Stimulated activated CD4-positive, alpha-beta T cell treated with anti-CD3 and anti-CD28 coated beads, Interleukin-12 subunit alpha, Interleukin-12 subunit beta, amount 100 ng/mL, for 24 hours (primary cell): ENCODE results near the gene EML6.
A peak's percentile ranks its signal among the peaks of the same experiment; 100 is the strongest.
"Not testable (repeated sequence)": the region's sequence is repeated elsewhere in the genome, so short reads cannot be mapped to it uniquely, and the experiment has no call there.

Source experiments
- DNase-seq, 2 experiments: peaks; one replicate each; pipeline ENCODE4 v3.0.0-alpha.2; 2020; ENCODE audit warnings: low read depth in 2 of 2

Gene EML6

DNA sequence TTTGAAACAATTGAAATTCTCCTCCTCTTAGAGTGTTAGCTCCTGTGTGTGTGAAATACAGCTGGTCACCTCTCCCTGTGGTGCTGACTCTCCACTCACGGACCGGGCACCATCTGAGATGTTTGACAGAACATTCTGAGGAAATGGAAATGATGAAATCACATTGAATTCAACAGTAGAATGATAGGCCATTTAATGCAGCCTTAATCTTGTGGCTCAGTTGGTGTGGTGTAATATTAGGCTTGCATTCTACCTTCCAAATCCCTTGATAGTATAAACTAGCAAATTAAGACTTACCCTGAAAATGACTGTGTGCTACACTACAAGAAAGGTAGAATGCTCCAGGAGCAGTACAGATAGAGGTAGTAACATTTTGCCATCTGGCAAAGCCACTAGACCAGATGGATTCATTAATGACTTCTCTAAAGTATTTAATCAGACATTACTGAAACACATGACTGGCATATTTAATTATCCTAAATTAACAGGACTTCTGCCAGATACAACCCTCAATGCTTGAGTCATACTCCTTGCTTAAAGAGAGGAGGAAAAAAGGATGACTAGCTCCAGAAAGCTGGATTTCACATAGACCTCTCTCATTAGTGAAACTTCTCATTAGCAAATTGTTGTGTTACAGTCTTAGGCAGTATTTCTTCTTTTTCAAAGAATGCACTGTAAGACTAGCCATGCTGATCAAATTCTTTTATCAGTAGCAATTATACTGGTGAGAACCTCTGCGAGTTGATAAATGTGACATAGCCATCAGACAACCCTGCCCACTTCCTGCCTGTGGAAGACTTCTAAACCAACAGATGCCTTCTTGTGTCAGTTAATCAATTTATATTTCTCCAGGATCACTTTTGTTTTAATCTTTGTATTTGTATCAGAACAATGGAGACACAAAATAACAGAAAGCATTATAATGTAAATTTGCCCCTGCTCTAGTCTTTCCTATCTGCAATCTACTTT is 80.6 kb downstream of the EML6 start:
- DNase-seq: no peak

- no peak for DNase-seq
Measured at GRCh38 chr2:54805255-54805654, 81.8 kb downstream of the EML6 start.

- no peak for DNase-seq
Measured at GRCh38 chr2:54806975-54807374, 83.5 kb downstream of the EML6 start.

- DNase-seq: no peak
Measured at GRCh38 chr2:54808661-54809060, 85.2 kb downstream of the EML6 start.

GRCh38 chr2:54809819-54810218 is 86.4 kb downstream of the EML6 start:
- DNase-seq: no peak

DNA sequence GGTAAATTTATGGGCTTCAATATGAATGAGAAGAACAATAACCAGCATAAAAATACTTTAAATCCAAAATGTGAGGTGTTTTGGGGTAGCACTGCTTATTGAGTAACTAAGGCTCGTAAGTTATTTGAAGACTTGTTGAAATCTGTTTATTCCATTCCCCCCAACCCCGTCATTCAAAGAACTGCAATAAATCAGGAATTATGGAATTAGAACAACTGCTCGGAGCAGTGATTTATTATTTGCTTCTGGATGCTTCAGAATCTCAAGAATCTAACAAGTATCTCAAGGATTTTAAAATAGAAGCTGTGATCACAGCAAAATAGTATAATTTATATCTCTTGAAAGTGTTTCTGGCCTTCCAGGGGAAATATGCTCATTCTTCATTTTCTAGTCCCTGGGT is 86.8 kb downstream of the EML6 start:
- no peak for DNase-seq

DNA sequence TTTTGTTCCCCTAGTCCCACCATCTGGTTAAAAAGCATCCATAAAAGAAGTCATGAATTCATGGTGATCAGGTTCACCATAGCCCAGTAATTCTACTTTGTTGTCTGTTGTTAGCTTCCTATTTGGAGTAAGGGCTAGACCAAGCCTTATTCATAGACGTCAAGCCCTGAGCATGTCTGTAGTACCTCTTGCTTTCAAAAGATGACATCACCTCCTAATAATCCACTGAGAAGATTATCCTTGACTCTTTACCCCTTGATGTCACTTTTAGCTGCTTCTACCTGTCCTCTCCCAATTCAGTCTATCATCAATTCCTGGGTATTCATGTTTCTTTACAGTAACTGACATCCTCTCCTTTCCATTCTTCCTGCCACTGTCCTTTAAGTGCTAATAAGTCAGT is 90.1 kb downstream of the EML6 start:
- no peak for DNase-seq

DNA sequence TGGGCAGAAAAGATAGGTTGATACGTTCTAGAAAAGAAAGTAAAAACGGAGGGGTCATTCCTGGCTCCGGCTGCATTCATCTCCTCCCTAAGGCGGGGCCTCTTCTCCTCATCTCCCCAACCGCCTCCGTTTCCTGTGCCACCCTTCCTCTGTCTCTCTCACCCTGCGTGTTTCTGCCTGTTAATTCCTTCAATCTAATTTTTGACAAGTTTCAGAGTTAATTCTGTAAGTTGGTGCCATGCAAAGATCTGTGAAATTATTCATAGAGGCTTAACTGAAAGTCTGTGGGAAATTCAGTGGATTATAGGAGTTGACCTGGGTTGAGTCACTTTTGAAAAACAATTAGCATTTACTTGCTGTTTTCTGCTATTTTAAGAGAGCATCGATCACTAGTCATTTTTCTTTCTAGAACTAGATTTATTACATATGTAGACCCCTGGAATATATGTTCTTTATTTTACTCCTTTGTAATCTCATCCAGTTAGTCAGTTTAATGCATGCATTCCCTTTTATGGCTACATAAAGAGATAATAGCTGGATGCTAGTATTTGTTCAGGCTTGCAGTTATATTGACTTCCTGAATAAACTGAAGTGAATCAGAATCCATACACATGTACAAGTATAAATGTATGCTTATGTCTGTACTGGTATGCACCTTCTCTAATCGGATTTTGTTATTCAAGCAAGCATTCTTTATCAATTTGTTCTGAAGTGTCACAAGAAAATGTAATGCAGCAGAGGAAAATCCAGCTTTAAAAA is 91.1 kb downstream of the EML6 start:
- DNase-seq: no peak

GRCh38 chr2:54815148-54815539 is 91.7 kb downstream of the EML6 start:
- no peak for DNase-seq

DNA sequence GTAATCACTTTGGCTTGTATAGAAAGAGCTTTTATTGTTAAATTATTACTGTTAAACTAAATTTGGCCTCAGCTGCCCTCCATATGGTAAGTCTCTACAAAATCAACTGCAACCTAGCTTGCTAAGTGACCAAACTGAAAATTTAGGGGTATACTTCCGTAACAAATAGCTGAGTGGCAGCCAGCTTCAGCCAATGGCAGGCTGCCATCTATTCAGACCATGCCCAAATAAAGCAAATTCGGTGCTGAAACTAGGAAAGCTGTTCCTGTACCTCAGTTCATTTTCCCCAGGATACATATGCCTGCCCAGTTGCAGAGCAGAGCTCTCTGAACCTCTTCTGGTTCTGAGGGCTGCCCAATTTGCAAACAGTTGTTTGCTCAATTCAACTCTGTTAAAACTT is 94.8 kb downstream of the EML6 start:
- no peak for DNase-seq

DNA sequence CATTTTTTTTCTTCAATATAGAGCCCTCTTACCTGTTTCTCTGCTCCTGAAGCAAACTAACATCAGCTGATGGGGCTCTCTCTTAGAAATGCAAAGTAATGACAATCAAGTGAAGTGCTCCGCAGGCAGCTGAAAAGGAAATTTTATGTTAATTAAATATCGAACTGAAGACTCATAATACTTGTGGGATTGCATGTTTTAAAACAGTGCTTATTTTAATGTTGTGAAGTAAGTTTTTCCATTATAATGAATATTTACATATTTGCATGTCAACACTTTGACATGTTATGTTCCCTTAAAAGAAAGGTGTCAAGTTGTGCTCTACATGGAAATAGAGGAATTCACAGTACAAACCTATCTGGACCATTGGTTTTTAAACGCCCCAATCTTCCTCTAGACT is 97.1 kb downstream of the EML6 start:
- no peak for DNase-seq

GRCh38 chr2:54824567-54824966 is 101.1 kb downstream of the EML6 start:
- DNase-seq: no peak

DNA sequence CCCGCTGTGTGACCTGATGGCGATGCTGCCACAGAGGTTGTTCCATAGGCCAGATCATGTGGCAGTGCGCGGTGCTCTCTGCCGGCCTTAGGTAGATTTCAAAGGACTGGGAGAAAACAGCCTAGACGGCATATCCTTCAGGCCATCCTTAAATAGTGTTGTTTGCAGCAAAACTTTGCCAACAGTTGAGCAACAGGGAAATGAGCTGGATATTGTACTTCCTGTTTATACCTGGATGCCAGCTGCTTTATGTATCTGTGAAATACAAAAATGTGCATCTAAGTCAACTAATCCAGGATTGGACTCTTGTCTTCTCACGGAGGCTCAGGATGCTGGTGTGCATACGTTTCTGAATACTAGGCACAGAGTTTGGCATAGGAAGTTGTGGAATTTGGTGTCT is 107.1 kb downstream of the EML6 start:
- no peak for DNase-seq

GRCh38 chr2:54831480-54831879 is 108.0 kb downstream of the EML6 start:
- no peak for DNase-seq

GRCh38 chr2:54834721-54835120 is 111.3 kb downstream of the EML6 start:
- no peak for DNase-seq

DNA sequence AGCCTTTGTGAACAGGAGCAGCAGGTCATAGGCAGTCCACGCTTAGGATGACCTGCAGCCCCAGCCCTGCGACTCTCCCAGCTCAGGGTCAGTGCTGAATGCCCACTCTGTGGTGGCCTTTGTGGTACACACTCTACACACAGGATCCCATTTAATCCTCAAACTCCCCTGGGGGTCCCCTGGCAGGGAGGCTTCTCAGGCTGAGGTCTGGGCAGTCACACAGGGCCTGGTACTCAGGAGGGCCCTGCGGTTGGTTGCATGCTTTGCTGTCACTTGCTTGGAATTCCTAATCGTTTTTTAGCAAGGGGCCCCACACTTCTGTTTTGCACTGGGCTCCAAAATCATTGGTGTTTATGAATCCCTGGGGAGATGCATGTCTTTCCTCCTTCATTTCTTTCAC is 113.0 kb downstream of the EML6 start:
- DNase-seq: no peak

DNA sequence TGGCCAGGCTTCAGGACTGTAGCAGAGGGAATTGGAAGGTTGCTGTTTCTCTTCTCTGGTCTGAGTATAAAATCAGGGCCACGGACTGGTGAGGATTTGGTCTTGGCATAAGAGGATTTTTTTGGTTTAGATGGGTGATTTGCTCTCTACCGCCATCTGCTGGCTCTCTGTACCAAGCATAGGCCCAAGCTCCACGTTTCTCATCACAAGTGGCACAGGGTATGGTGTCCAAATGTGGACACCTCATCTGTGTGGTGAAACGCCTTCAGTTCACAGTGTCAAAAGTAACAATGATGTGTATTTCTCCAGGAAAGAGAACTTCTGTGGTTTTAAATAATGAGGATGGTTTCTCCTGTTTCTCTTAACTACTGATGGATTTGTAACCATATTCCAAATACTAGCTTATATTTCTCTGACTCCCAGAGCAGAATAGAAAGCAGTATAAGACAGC is 115.1 kb downstream of the EML6 start:
- DNase-seq: peak; percentile 37 to 59

GRCh38 chr2:54839461-54840255 is 116.2 kb downstream of the EML6 start:
- DNase-seq: no peak

GRCh38 chr2:54840559-54841468 is 117.4 kb downstream of the EML6 start:
- no peak for DNase-seq

GRCh38 chr2:54841500-54841899 is 118.0 kb downstream of the EML6 start:
- not testable (repeated sequence) for DNase-seq

DNA sequence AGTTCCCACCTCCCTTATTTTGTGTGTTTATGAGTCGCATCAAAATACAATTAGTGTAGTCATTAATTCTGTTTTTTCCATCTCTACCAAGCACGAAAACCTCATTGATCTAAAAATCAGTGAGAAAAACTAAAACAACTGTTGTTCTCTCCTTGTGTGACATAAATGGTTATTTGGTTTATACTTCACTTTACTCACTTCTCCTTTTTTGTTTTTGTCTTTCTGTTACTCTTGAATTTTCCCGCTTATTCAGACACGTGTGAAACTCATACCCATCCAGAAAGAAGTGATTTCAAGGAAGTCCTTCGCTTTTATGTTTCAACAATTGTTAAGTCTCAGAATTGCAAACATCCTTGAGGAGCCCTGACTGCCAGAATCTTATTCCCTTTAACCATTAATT is 121.6 kb downstream of the EML6 start:
- DNase-seq: no peak
